Measurements from ENCODE around the gene EXT2.

The EXT2 gene

DNA sequence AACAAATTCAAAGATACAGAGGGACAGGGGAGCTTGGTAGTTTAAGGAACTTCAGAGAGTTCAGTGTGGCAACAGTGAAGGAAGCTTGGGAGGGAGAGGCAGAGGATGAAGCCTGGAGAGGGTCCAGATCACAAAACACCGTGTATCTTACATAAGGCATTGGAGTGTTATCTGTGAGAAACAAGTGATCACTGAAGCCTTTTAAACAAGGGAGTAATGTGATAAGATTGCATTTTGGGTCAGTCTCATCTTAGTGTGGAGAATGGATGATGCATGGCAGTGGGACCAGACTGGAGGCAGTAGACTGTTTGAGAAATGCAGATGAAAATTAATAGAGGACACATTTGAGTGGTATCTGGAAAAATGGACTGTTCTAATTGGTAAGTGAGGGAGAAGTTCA is 79.4 kb downstream of the EXT2 start:
- DNase-seq, result no peak

DNA sequence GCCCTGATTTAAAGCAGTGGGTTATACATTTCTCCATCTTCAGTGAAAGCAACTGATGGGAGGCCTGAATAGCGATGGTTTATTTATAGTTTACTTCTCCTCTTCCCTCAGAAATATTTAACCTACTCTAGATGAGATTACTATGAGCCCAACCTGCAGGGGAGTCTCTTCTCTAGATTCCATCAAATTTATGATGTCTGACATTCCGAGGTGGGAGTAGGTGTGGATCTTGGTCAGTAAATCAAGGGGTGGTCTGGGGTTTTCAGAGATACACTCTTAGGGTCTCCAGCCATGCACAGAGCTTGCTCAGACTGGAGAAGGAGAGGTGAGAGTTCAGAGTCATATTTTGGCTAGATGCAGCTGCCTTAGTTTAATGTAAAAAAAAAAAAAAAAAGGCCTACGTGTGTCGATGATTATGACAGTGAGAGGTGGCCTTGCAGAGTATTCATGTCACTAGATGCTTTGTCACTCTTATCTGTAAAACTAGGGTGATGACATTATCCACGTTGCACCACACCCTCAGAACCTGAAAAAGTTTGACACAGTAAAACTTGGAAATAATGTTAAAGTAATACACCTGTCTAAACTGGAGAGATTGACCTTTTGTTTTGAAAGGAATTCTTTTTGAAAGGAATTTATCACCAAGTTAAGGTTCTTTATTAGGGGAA is 81.2 kb downstream of the EXT2 start:
- no peak for DNase-seq

DNA sequence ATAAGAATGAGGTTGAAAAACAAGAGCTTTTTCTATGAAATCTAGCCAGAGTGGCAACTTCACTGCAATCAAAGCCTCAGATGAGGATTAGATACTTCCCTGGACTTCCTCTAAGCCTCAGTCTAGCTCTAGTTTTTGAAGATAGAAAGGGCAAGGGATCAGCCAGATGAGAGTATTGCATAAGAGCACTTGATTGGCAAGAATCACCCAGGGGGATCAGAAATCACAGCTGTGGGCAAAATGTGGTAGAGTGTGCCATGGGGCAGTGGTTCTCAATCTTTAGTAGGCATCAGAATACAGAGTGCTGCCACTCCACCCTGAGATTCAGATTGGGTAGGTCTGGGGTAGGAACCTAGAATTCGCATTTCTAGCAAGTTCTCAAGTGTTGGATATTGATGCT is 82.4 kb downstream of the EXT2 start:
- DNase-seq, result no peak

DNA sequence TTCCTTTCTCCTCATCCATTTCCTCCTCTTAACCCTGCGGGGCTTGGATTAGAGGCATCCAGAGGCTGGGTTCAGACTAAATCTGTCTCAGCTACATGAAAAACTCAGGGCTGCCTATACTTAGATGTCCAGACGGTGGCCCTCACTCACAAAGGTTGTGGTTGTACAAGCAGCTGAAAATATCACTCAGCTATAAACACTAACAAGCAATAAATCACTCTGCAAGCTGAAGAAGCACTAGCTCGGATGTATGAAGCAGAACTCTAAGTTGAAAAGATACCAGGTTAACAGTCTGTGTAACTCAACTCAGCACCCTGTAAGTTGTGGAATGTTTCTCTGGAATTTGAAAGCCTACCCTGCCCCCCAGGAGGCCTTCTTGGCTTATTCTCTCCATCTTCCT is 82.9 kb downstream of the EXT2 start:
- no peak for DNase-seq

GRCh38 chr11:44179173-44179572 is 83.7 kb downstream of the EXT2 start:
- DNase-seq, result no peak

- DNase-seq, result no peak
These were observed 84.6 kb downstream of the EXT2 start for GRCh38 chr11:44180107-44180506.

GRCh38 chr11:44185522-44185921 is 90.0 kb downstream of the EXT2 start:
- no peak for DNase-seq

DNA sequence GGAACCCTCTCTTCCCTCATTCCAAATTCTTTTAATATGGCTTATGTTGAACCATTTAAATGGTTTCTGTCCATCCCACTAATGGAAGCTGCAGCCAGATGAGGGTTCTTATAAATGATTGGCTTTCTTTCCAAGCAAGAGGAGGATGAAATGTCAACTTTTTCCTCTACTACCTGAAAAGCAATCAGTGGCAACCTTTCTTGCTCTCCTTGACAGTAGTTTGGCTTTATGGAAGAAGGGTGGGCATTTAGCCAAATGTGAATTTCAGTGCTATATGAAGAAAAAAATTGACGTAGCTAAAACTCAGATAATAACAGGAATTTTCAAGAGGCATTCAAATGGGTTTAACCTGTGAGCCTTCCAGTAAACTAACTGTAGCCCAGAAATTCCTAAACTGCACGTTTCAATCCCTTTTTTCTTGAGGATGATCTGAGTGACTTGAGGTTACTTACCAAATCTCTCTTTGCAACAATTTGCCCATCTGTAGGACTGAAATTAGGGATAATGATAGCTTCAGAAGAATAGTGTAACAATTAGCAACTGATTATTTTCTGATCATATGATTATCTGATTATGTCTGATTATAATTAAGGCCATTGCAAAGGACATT is 90.9 kb downstream of the EXT2 start:
- DNase-seq, result no peak

GRCh38 chr11:44188643-44189042 is 93.2 kb downstream of the EXT2 start:
- DNase-seq, result no peak

DNA sequence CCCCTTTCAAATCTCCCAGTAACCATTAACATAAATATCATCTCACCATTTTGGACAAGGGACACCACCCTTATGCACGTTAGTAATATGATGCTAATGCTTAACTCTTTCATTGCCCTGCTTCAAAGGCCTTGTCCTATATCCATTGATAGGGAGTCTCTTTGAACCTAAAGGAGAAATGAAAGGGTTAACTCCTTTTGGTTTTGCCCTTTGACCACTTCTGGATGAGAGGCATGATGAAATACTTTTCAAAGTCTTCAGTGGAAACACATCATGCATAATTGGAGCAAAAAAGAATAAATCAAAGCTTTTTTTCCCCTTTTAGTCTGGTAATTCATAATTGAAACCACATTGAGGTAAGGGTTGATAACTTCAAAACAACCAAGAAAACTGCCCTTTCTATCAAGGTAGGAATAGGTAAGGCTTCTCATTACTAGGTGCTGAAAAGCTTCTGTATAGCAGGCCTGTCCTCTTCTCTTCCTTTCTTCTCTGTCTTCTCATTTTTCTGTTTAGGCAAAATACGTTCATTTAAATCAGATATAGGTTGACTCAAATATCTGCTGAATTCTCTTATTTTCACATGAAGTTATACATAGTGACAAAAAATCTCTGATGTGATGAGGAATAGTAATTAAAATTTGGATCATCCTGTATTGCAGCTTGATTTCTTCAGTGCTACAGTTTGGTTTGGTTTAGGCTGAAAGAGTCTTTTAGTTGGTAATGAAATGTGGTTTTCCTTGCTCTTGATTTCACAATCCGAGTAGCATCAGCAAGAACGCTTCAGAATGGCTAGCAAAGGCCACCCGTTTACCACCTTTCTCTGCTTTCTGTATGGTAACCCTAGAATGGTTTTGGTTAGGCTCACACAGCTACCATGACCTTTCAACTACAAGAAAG is 94.8 kb downstream of the EXT2 start:
- no peak for DNase-seq

DNA sequence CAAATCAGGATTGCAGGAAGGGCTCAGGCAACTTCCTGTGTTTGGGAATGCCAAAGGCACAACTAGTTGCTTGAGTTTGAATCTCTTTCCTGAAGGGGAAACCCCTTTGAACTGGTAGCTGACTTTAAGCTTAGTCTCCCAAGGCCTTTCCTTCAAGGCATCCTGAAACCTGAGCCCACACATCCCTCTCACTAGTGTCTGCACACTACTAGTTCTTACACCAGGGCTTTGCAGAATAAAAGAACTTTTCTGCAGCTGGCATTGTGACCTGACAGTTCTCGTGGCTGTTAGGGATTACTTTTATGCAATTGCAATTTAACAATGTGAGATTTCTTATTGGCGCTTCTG is 95.4 kb downstream of the EXT2 start:
- no peak for DNase-seq

DNA sequence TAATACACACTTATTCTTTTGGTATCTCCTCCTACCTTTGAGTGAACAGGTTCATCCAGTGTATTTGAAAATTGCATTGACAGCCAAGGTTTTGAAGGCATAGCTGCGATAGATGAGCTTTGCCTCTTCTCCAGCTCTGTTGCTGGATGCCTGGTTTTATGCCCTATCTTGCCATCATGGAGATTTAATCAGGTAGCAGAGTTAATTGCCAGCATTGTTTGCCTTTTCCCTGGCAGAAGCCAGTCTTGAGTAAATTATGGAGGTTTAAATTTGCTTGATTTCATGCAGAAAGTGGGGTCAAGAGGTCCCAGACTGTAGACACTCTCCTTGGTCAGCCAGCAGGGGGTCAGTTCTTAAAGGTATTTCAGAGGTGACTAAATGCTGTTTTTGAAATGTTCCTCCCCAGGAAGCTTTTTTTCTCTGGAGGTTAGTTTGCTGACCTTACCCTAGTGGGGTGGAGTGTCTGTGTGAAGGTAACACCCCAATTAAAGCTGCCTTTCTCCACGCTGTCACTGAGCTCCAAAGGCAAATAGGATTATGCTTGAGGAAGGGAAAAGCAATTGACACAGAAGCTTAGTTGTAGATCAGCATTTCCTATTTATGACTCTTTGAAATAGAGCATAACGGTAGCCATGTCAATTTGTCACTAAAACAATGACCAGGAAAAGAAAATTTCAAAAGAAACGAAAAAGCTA is 96.0 kb downstream of the EXT2 start:
- no peak for DNase-seq

- no peak for DNase-seq
These were observed 96.5 kb downstream of the EXT2 start for GRCh38 chr11:44192017-44192385.

- no peak for DNase-seq
These were observed 97.1 kb downstream of the EXT2 start for GRCh38 chr11:44192462-44193100.

DNA sequence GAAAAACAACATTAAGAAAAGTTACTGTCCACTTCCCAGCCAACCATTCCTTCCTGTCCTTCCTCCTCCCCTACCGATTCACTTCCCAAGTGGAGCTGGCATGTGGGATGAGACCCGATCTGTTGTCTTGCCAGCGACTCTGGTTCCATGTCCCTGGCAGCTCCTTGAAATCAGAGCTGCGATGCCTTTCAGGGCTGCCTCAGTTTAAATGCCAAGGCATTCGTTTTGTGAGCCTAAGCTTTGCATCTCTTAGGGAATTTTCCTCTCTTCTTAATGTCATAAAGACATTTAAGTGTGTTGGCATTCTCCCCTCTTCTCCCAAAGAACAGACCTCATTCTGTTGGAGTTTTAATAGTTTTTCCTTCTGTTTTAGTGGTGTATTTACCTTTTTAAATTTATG is 98.4 kb downstream of the EXT2 start:
- no peak for DNase-seq

DNA sequence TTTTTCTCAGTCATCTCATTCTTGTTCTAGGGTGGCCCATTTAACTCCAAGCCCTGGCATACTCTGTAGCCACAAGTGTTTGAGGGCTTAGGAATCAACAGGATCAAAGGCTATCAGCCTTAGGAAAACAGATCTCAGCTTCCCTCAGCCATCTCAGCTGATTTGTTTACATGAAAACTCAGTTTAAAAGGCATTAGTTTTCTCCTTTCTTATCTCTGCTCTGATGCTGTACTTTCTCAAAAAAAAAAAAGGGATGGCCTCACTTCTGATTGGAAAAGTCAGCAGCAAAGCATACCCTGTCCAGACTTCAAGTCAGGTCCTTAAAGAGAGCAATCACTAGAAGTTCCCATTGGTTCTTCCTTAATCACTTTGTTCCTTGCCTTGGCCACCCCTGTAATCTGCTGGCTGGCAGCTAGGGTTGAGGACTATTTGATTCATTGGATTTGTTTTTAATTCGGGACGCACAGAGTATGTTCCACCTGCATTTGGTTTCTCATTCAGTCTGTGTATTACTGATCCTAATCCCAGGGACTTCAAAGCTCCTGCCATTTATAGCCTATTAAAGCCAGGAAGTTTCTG is 102.8 kb downstream of the EXT2 start:
- DNase-seq, result no peak

GRCh38 chr11:44199298-44199697 is 103.8 kb downstream of the EXT2 start:
- DNase-seq, result no peak

- no peak for DNase-seq
These were observed 104.3 kb downstream of the EXT2 start for GRCh38 chr11:44199816-44200215.

GRCh38 chr11:44203270-44204043 is 108.0 kb downstream of the EXT2 start:
- DNase-seq, result no peak

- DNase-seq, result no peak
These were observed 109.9 kb downstream of the EXT2 start for GRCh38 chr11:44205352-44205751.

GRCh38 chr11:44205836-44206235 is 110.4 kb downstream of the EXT2 start:
- DNase-seq, result no peak

- no peak for DNase-seq
These were observed 111.8 kb downstream of the EXT2 start for GRCh38 chr11:44207292-44207691.

Data from NCI-H2107 (cell line).